C4-2B (cell line): Measurements from ENCODE around the gene SLC25A43.

Experiments used
- CTCF ChIP-seq: fragments of 450-650 bp; conservative IDR thresholded peaks from 2 replicates; pipeline ENCODE4 v1.5.1; 2017; ENCODE audit warnings: mild to moderate bottlenecking
- ZFX ChIP-seq: fragments of 450-650 bp; IDR thresholded peaks from 2 replicates; pipeline ENCODE4 v1.6.1; 2017

- no peak for TF ChIP-seq CTCF
- no peak for TF ChIP-seq ZFX
Observed at GRCh38 chrX:119465555-119465954, 66.4 kb downstream of the SLC25A43 start.
